ENCODE results near the gene RAB33B. TPM values are rescaled to one million over a fixed set of nuclear protein-coding genes. Genes with fewer than 3 reads are reported as not detected.

RAB33B gene
- total and polyA plus RNA-seq, 2 of the 8 experiments (the other 6 are each of a cell fraction or from before 2014, with no cell fraction given) = 4.2 to 8.7 TPM

DNA sequence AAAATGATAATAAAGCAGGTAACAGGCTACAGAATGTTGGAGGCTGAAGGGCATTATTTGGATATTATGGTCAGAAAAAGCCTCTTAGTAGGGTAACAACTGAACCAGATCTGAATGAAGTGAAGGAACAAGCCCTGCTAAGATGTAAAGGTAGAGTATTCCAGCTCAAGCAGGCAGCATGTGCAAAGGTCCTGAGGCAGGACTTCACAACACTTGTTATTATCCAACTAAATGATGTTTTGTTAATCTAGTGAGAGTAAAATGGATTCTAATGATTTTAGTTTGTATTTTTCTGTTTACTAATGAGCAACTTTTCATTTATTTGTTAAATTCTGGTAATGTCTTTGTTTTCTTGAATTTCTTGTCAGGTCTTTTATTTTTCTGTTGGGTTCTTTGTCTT is 35.7 kb downstream of the RAB33B start:
- FAIRE-seq (no peak), DNase-seq (ENCODE audit: low read depth in 1 of 2, low spot score in 2 of 2) (no peak)
- H2AK5ac ChIP-seq (ENCODE audit: low read depth, low read length) = no peak overlapping the region
- H3K4me1 ChIP-seq (replicated peaks in 1 of 4; ENCODE audit: control insufficient read depth in 3 of 4, insufficient read depth in 4 of 4, low read length in 3 of 4) = peaks cover 0 to 8% (median 3%) of the 10 kb centered on the region in 4 experiments; a peak in 3 of 7 replicates
- H3K4ac ChIP-seq (replicated peaks; ENCODE audit: insufficient read length, low read depth, low read length) = no peak overlapping the region
- H3K14ac ChIP-seq (ENCODE audit: insufficient read length) = no peak overlapping the region
- no peak overlapping the region for H2BK5ac ChIP-seq (ENCODE audit: low read depth, low read length)
- H3K36me3 ChIP-seq (ENCODE audit: control insufficient read depth in 2 of 4, insufficient read depth in 4 of 4, low read length in 3 of 4) = no peaks in the 10 kb centered on the region
- no peaks in the 10 kb centered on the region for H3K79me1 ChIP-seq (ENCODE audit: low read depth, low read length)
- CTCF ChIA-PET (ENCODE audit: partially characterized antibody) = interaction anchor here (1.8 to 2.1 kb wide), 2 partner anchors 8 to 41 kb away, joined by 4 to 9 read pairs; no protein-coding TSS in a partner anchor
- no peak overlapping the region for H3K56ac ChIP-seq (replicated peaks; ENCODE audit: insufficient read length, low read depth, low read length)
- H4K20me1 ChIP-seq (replicated peaks in 1 of 2; ENCODE audit: control insufficient read depth in 1 of 2, insufficient read depth in 2 of 2, low read length in 2 of 2) = no peaks in the 10 kb centered on the region
- H3K18ac ChIP-seq (ENCODE audit: extremely low read depth, low read length) = no peak overlapping the region
- POLR2A ChIA-PET (ENCODE audit: partially characterized antibody) = no interaction called here
- no peak overlapping the region for H3K23ac ChIP-seq (ENCODE audit: insufficient read length)
- H3K27ac ChIP-seq (ENCODE audit: low read depth, low read length) = no peak overlapping the region
- H3K27me3 ChIP-seq (replicated peaks in 1 of 4; ENCODE audit: control insufficient read depth in 3 of 4, extremely low read depth in 1 of 4, insufficient read depth in 3 of 4, low read length in 3 of 4) = no peaks in the 10 kb centered on the region
- no peak overlapping the region for H3K4me2 ChIP-seq (ENCODE audit: insufficient read depth in 1 of 2, low read depth in 2 of 2, low read length in 2 of 2)
- H3K79me2 ChIP-seq (ENCODE audit: control insufficient read depth in 1 of 2, insufficient read depth in 2 of 2, low read length in 2 of 2) = no peaks in the 10 kb centered on the region
- no peaks in the 10 kb centered on the region for H3K23me2 ChIP-seq (ENCODE audit: low read depth, low read length)
- H4K5ac ChIP-seq (ENCODE audit: insufficient read length, low read depth, low read length) = no peak overlapping the region
- H2BK120ac ChIP-seq (replicated peaks; ENCODE audit: low read depth, low read length) = no peak overlapping the region
- no peak overlapping the region for H4K8ac ChIP-seq (ENCODE audit: extremely low read depth, insufficient read depth, low read length)
- no peaks in the 10 kb centered on the region for H3K9me3 ChIP-seq (ENCODE audit: insufficient read depth in 2 of 2, low read depth in 1 of 2, low read length in 1 of 2)
- H3K4me3 ChIP-seq (ENCODE audit: extremely low read depth in 1 of 4, insufficient read depth in 2 of 4, low read depth in 3 of 4, low read length in 4 of 4) = no peak overlapping the region
- H2BK15ac ChIP-seq (ENCODE audit: low read length) = no peak overlapping the region
- no peak overlapping the region for H3K9ac ChIP-seq (replicated peaks in 1 of 4; ENCODE audit: extremely low read depth in 1 of 4, low read depth in 3 of 4, low read length in 3 of 4)
- no peak overlapping the region for H4K91ac ChIP-seq (replicated peaks; ENCODE audit: insufficient read length, low read length)
- no peak overlapping the region for H2AFZ ChIP-seq (ENCODE audit: low read length)
- no peak overlapping the region for H2BK20ac ChIP-seq (ENCODE audit: low read length)
- TF ChIP-seq HDAC2 (IDR thresholded peaks at IDR 0.05; ENCODE audit: borderline replicate concordance in 1 of 2, low read depth in 2 of 2, low read length in 2 of 2) (0 out of 4 replicates have a peak, but pooled peaks of 1 of the 2 experiments have one; percentile 45), RXRA (IDR thresholded peaks at IDR 0.05; ENCODE audit: insufficient read depth, low read depth, low read length) (no peak), KDM1A (IDR thresholded peaks at IDR 0.05; ENCODE audit: borderline replicate concordance, low read length) (peak; percentile 72; the same call in 1 of the 2 replicates)
- no peak overlapping the region for H2BK12ac ChIP-seq (ENCODE audit: low read depth, low read length)
